A549 treated with CORT108297 at 1 μM for 4 hours (cell line): ENCODE measurements around the gene ABHD16A. TPM values are rescaled to one million over a fixed set of nuclear protein-coding genes. Genes with fewer than 3 reads are reported as not detected.

Experiments
- total RNA-seq: library from RNA; stranded (reverse); fragments of 200-300 nt; extraction: Qiagen RNA extraction; gene quantifications from 5 replicates; pipeline ENCODE4 v1.2.3, GENCODE V29; 2022

The ABHD16A gene
- total RNA-seq = 16.5 to 20.4 TPM (median 19.3 TPM) in 5 replicates

DNA sequence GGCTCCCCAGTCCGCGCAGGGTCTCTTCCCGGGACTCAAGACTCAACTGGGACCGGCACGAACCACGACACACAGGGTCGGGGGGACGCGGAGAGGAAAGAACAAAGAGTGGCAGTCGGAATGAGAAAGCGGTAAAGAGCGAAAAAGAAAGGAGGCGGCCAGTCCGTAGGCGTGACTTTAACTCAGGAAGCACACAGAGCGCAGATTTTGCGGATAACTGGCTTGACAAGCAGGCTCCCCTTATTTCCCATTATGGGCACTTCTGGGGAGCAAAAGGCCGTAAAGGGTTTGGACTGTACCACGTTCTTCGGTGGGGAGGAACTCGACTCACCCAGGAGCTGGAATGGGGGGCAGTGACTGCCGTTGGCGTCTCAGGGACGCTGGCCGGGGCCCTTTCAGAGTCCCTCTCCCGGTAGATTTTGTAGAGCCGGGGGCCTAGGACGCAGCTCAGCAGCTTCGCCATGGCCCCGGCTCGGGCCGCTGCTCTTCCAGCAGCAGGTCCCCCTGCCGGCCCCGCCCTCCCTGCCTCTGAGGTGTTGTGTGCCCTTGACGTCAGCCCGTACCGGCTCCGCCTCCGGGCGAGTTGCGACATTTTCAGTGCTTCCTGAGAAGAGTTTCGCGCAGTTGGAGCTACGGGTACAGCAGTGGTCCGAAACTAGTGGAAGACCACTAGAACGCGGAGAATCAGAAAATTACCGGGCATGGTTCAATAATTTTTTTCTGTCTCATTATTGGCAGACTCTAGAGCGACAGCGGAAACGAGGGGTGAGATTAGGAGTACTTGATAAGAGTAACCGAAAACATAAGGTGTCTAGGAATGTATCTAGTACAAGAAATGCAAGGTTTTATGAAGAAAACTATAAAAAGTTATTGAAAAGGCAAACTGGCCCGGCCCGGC is at the start of gene ABHD16A:
Gene ABHD16A, minus strand, starts transcription at position 506 of the 898 bp plus-strand sequence. Its CDS starts 43 bp downstream, at position 463.

DNA sequence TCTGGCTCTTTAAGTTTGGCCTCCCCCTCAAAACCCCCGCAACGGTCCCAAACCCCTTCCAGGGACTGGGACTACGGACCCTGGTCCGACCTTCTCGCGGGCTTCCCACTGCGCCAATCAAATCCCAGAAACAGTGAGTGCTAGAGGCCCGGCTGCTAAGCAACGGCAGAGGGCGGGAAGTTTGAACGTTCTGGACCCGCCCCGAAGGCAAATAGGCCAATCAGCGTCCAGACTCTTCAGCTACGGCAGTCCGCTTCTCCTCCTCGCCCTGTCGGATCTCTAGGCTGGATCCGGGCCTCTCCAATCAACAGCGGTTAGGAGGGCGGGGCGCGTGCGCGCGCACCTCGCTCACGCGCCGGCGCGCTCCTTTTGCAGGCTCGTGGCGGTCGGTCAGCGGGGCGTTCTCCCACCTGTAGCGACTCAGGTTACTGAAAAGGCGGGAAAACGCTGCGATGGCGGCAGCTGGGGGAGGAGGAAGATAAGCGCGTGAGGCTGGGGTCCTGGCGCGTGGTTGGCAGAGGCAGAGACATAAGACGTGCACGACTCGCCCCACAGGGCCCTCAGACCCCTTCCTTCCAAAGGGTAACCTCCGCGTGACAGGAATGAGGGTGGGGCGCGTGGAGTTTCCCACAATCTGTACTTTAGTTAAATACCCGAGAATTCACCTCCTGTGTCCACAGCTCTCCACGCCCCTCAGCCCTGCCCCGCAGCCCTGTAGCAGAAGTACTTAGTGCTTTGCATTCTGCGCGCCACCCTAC is 36.7 kb upstream of the ABHD16A start, which contains the start of gene MSH5:
Gene MSH5, plus strand, starts transcription at position 367 of the 758 bp plus-strand sequence. CDS start 462 bp downstream, outside the sequence.

DNA sequence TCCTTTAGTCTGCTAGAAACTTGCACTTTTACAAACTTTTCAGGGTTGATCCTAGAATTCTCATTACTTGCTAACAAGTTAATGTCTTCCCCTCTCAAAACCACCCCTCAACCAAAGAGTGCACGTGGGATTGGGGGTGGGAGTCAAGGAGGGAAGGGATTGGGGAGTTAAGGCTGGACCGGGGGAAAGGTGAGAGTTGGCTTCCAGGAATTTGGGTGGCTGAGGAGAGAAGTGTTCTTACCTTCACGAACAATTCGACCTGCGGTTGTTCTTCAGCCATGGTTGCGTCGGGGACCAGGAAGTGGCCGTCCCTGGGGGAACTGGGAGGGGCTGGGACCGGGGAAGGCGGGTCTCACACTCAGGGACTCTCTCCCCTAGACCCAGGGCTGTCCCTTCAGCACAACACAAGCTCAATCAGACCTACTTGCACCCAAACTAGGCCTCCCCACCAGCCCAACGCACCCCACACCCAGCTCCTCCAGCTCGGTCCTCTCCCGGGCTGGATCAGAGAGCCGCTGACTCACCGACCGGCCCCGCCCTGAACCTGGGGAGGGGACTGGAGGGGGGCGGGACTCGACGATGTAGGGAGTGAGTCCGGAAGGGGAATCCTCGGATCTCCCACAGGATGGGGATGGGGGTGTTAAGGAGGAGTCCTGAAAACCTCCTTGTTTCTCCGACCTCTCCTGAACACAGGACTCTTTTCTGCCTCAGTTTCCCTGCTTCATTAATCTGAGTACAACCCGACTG is 33.1 kb upstream of the ABHD16A start, which contains the start of gene CLIC1:
Gene CLIC1, minus strand, starts transcription at position 510 of the 747 bp plus-strand sequence. Its CDS starts 230 bp downstream, at position 280.

DNA sequence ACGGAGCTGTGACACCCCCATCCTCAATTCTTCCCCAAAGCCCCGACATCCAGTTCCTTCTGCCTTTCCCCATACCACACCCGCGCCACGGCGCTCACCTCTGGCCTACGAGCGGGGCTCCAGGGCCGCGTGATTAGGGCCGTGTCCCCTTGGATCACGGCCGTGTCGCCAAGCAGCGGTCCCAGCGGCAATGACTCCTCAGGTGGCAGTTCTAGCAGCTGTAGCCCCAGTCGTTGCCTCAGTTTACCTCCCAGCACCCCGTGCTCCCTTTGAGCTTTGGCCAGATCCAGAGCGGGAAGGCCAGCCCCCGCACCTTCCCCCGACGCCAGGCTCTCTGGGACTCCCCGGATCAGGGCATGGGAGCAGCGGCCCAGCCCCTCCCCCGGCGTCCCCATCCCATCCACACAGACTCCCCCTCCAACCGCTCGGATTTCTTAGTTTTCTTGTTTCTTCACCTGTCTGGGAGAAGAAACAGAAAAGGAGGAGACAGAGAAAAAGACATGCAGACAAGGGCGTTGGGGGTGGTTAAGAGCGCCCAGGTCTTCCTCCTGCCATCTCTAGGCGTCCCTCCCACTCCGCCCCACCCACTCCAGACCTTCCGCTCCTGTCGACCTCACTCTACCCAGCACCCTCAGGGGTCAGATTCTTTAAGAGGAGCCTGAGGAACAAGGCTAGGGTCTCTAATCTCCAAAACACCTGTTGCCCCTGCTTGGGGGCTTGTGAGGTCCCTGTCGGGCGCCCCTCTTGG is 25.8 kb upstream of the ABHD16A start, which contains the start of gene DDAH2:
Gene DDAH2, minus strand, starts transcription at position 533 of the 748 bp plus-strand sequence. Its CDS starts 138 bp downstream, at position 395.

DNA sequence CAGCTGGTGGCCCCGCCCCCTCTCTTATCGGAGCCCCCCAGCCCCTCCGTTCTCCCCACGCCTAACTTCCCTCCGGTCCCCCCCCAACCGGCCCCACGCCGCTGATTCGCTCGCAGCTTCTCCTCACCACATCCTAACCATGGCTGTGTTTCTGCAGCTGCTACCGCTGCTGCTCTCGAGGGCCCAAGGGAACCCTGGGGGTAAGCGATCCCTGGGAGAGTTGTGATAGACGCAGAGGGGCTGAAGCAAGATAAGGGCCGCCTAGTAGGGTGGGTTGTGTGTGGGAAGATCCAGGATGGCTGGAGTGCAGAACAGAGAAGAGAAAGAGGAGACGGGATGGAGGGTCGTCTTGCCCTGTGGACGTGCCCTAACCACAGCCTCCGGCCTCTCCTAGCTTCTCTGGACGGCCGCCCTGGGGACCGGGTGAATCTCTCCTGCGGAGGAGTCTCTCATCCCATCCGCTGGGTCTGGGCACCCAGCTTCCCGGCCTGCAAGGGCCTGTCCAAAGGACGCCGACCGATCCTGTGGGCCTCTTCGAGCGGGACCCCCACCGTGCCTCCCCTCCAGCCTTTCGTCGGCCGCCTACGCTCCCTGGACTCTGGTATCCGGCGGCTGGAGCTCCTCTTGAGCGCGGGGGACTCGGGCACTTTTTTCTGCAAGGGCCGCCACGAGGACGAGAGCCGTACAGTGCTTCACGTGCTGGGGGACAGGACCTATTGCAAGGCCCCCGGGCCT is 20.3 kb upstream of the ABHD16A start, which contains the start of gene MPIG6B:
Gene MPIG6B, plus strand, starts transcription at position 129 of the 735 bp plus-strand sequence. Its CDS starts 11 bp downstream, at position 140.

DNA sequence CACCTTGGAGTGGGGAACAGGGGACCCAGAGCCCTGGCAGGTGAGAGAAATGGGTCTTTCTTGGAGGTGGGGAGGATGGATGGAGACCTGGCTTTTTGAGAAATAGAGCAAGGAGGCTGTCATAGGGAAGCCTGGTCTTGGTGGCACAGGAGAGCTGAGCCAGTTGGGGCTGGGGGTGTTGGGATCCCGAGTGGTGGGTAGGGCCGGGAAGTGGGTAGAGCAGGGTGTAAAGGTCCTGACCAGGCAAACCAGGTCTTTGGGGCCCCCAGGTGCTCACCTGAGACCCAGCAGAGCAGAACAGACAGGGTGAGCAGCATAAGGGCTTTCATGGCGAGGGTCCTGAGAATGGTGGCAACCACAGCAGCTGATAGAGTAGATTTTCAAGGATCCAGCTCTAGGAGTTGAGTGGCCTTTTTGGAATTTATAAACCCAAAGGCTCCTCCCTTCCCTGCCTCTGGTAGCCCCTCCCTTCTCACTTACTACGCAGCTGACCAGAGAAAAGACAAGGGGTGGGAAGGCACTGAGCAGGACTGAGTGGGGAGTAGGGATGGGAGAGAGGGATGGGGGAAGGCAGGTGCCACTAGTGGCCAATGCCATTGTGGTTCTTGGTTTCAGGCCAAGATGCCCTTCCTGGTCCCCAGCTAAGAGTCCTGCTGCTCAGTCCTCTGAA is 18.4 kb upstream of the ABHD16A start, which contains the start of gene LY6G6C:
Gene LY6G6C, minus strand, starts transcription at position 396 of the 670 bp plus-strand sequence. Its CDS starts 67 bp downstream, at position 329.

DNA sequence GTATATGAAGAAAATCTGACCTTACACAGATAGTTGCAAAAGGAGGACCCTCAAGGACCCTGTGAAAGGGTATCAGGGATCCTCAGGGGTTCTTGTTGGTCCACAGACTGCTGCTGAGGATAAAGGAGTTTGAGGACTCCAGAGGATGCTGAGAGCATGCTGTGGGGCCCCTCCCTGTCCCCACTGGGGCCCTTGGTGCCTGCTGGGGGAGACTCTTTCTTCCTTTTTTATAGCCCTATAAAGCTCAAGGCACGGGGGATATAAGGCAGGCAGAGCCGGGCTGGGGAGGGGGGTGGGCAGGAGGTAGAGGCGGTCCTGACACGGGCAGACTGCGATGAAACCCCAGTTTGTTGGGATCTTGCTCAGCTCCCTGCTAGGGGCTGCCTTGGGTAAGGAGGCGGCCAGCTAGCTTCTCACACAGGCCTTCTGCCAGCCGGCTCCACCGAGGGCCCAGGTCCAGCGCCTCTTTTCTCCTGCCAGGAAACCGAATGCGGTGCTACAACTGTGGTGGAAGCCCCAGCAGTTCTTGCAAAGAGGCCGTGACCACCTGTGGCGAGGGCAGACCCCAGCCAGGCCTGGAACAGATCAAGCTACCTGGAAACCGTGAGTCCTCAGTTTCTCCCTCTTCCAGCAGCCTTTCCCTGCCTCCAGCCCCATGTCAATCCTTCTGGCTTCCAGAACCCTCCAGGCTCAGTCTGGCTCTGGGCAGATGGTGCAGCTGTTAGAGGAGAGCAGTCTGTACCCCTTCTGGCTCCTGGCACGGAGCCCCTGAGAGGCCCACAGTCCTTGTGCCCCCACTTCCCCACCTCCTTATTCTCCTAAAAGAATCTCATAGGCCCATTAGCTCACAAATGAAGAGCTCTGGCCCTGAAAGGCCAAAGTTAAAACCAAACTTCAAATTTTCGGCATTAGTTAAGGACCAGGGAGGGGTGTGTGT is 12.2 kb upstream of the ABHD16A start, which contains the start of gene LY6G6D:
Gene LY6G6D, plus strand, starts transcription at position 327 of the 937 bp plus-strand sequence. Its CDS starts 8 bp downstream, at position 335.

DNA sequence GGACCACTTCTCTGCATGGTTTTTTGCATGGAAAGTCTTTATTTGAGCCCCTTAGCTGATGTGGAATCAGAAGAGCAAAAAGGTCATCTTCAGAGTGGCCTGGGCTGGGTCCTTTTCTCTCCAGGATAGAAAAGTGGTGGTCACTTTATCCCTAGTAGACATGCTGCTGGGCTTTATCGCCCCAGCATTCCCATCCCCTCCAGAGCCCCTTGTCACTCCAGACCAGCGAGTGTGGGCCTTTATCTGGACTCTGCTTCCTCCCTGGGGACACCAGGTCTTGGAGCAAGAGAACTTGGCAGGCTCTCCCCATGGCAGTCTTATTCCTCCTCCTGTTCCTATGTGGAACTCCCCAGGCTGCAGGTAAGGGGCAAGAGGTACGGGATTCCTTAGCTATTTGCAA is 3.5 kb upstream of the ABHD16A start, which contains the start of gene LY6G6F:
Gene LY6G6F, plus strand, starts transcription at position 268 of the 400 bp plus-strand sequence. Its CDS starts 41 bp downstream, at position 309.

DNA sequence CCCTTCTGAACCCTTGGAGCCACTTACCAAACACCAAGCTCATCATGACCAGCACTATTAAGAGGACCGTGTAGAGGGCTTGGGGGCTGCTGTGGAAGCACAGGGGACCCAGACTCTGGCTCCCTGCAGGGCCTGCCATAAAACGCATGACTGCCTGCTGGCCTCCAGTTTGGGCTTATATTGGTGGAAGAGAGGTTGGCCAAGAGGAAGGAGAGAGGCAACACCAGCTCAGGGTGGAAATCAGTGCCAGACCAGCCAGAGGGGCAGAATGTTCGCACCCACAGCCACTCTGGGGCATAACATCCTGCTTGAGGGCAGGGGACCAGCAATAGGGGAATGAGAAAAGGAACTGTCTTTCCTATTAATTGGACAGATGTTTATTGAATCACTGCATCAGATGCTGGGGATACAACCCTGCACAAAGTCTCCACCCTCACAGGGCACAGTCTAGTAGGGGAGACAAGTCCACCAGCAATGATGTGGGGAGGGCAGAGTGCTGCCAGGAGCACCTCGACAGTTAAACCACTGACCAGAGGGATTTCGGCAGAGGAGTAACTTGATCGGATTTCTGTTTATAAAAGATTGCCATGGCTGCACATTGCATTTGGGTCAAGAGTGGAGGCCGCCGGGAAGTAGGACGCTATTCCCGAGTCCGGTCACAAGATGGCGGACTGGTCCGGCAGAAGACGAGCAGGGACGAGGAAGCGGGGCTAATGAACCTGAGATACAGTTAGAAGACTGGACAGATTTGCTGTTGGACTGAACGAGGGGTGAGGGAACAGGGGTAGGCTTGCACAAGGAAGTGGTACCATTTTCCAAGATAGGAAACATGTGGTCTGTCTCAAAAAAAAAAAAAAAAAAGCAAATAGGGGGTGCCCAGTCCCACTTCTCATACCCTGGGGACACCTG is 22.6 kb downstream of the ABHD16A start, which contains the start of gene LY6G5C:
Gene LY6G5C, minus strand, starts transcription at position 842 of the 909 bp plus-strand sequence. Its CDS starts 694 bp downstream, at position 148.

DNA sequence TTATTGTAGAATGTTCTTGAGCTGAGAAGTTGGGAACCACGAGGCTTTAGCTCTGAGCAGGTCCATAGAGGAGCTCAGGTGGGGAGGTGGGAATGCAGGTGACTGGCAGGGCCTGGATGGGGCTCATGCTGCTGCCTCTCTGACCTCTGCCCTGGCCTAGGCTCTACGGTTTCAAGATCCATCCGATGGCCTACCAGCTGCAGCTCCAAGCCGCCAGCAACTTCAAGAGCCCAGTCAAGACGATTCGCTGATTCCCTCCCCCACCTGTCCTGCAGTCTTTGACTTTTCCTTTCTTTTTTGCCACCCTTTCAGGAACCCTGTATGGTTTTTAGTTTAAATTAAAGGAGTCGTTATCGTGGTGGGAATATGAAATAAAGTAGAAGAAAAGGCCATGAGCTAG is 33.4 kb downstream of the ABHD16A start, which contains the start of gene LY6G5B:
Gene LY6G5B, plus strand, starts transcription at position 301 of the 400 bp plus-strand sequence. CDS start 975 bp downstream, outside the sequence.

DNA sequence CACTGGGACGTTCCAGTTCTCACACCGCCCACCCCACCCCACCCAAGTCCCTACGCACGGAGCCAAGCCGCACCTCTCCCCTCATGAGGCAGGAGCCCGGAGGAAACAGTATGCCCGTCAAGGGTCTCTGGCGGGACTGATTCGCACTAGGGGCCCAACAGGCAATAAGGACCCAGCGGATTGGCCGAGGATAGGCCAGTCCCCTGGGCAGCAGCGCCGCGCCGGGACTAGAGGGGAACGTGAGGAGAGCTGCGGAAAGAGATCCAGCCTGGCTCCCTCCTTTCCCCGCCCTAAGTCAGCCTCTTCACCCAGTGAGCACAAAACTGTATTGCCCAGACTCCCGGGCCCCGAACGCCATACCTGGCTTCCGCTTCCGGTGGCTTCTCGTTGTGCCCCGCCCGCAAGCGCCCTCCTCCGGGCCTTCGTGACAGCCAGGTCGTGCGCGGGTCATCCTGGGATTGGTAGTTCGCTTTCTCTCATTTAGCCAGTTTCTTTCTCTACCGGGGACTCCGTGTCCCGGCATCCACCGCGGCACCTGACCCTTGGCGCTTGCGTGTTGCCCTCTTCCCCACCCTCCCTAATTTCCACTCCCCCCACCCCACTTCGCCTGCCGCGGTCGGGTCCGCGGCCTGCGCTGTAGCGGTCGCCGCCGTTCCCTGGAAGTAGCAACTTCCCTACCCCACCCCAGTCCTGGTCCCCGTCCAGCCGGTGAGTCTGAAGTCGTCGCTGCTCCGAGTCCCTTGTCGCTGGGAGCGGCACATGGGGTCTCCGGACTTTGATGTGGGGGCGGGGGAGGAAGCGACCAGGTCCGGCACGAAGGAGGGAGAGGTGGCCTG is 37.4 kb downstream of the ABHD16A start, which contains the start of gene CSNK2B:
Gene CSNK2B, plus strand, starts transcription at position 580 of the 836 bp plus-strand sequence. CDS start 752 bp downstream, outside the sequence.

DNA sequence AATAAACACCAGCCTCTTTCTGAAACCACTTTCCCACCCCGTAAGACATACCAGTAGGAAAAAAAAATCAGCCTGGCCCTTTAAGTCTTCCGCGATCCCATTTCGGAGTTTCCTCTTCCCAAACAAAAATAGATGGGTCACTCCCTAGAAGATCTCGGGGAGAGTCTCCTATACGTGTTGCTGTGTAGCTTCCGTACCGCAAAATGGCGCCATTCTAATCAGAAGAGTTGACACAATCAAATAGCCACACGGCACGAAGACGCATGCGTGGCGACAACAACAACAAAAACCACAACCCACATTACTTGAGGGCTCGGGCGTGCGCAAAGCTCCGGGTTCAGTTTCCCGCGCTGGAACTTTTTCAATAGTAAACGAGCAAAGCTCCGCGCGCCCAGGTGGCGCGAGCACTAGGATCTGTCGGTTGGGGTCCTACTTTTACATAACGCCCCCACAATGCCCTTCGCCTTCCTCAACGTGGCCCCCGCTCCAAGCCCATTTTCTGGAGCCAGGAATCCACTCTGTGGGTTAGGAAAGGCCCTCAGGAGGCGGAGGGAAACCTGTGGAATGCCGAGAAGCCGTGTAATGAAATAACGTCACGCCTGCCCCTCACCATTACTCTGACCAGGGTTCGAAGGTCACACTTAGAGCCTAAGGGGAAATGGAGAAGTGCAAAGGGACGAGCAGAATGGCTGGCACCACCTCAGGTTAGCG is 38.2 kb downstream of the ABHD16A start, which contains the start of gene GPANK1:
Gene GPANK1, minus strand, starts transcription at position 208 of the 711 bp plus-strand sequence. CDS start 519 bp downstream, outside the sequence.

DNA sequence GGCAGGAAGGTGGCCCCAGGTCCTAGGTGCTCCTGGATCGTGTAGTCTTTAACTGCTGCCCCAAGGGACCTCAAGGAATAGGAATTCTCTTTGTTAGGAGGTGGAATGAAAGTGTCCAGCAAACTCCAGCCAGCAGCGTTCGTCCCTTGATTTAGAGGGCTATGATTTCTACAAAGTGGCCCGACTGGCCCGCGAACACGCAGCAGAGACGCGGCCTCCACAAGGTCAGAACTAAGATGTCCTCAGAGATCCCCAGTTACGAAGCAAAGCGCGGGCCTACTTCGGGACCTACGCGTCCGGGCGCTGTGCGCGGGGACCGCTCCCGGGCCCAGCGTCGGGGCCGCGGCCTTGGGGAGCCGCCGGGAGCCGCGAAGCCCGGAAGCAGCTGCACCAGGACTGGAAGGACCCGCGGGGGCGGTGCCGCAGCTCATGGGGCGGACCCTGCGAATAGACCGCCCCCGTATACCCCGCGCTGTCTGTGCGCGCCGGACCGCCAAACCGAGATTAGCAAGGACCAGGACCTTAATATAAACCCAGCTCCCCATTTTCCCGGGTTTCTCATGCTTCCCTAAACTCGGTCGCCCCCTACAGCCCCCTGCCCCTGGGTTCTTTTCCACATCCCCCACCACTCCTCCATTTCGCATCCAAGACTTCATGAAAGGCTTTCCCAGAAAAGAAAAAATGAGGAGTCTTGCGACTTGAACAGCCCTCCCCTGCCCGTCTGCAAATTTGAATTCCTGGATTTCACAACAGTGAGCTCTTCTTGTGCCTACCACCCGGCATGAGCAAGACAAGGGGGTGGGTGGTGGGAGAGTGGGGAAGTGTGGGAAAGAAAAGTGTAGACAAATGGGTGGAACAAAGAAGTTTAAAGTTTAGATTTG is 42.5 kb downstream of the ABHD16A start, which contains the start of gene C6orf47:
Gene C6orf47, minus strand, starts transcription at position 398 of the 881 bp plus-strand sequence. CDS start 831 bp downstream, outside the sequence.

